ENCODE data around the gene MIER2.
"Not testable (repeated sequence)": the region's sequence is repeated elsewhere in the genome, so short reads cannot be mapped to it uniquely, and the experiment has no call there.

The MIER2 gene

DNA sequence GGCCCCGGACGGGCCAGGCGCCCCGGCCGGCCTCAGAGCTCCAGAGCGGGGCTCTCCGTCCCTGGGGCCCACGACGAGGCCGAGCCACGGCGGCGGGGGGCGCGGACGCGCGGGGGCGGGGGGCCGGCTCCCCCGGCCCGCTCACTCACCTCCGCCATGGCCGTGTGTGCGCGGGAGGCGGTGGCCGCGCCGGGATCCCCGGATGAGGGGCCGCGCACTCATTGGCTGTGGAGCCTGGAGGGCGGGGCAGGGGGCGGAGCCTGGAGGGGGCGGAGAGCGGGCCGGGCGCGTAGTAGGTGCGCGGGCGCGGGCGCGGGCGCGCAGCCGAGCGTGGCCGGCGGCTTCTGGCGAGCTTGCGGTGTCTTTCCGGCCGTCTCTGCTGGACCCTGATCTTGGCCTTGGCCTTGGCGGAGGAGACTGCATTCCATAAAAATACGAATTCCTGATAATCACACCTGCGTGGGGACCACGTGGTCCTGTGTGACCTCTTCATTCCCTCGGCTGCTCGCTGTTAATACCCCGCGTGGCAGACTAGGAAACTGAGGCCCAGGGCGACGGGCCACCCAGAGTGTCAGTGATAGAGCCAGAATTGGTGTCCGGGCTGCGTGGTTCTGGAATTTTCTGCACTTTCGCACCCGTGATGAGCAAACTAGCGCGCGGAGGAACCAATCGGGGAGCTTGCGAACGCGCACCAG lies at the start of gene MIER2:
Gene MIER2, minus strand, starts transcription at position 172 of the 695 bp plus-strand sequence. Its CDS starts 14 bp downstream, at position 158.
- DNase-seq (ENCODE audit: low read depth in 3 of 3), result peak; percentile 79 to 86 (median 84)

GRCh38 chr19:393560-393959 lies 49.0 kb upstream of the MIER2 start:
- not testable (repeated sequence) for DNase-seq (ENCODE audit: low read depth in 3 of 3)

DNA sequence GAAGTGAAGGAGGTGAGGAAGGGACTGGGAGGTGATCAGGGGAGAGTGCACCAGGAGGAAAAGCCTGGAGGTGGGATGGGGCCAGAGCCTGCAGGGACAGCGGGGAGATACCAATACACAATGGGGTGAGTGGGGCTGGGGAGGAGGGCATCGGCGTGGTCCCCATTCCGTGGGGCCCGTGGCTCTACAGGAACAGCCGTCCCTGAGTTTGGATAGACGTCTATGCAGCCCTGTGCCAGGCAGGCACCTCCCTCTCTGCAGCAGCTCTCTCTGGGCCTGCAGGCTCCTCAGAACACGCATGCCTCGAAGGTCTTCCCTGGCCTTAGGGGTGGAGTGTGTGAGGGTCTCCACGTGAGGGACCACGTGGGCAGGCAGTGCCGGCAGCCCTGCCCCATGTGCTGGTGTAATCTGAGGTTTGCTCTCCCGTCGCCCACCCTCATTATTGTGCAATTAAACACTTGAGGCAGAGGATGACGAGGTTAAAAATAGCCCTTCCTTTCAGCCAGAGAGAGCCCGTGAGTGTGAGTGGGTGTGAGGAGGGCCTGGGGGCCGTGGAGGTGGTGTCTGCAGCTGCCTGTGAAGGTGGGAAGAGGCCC lies 47.9 kb upstream of the MIER2 start:
- DNase-seq (ENCODE audit: low read depth in 3 of 3), result no peak

GRCh38 chr19:391726-392374 lies 47.3 kb upstream of the MIER2 start:
- DNase-seq (ENCODE audit: low read depth in 3 of 3), result no peak

GRCh38 chr19:391207-391557 lies 46.6 kb upstream of the MIER2 start:
- no peak for DNase-seq (ENCODE audit: low read depth in 3 of 3)

- DNase-seq (ENCODE audit: low read depth in 3 of 3), result no peak
Measured at GRCh38 chr19:390386-391206, 46.0 kb upstream of the MIER2 start.

DNA sequence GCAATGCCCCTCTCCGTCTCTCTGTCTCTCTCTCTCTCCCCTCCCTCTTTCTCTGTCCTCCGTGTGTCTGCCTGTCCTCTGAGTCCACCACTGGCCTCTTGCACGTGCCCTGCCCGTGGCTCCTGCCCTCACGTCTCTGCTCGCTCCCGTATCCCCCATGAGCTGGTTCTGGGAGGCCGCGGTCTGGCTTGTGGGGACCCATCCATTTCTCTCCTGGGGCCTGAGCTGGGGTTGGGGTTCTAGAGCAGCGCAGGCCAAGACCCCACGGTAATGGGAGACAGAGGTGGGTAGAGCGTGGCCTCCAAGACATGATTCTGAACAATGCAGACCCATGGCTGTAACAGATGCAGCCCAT lies 45.3 kb upstream of the MIER2 start:
- DNase-seq (ENCODE audit: low read depth in 3 of 3), result no peak

GRCh38 chr19:389255-389934 lies 44.8 kb upstream of the MIER2 start:
- DNase-seq (ENCODE audit: low read depth in 3 of 3), result no peak

DNA sequence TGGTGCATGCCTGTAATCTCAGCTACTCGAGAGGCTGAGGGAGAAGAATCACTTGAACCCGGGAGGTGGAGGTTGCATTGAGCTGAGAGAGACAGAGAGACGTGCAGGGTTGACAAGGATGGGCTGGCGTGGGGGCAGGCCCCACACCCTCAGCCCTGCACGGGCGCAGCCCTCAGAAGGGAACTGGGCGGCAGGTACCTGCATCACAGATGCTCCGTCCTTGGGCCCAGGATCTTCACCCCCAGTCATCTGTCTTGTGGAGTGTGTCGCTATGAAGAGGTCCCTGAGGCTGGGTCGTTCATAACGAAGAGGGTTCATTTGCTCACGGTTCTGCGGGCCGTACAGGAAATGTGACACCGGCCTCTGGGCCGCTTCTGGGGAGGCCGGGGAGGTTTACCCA lies 44.1 kb upstream of the MIER2 start:
- DNase-seq (ENCODE audit: low read depth in 3 of 3), result no peak

DNA sequence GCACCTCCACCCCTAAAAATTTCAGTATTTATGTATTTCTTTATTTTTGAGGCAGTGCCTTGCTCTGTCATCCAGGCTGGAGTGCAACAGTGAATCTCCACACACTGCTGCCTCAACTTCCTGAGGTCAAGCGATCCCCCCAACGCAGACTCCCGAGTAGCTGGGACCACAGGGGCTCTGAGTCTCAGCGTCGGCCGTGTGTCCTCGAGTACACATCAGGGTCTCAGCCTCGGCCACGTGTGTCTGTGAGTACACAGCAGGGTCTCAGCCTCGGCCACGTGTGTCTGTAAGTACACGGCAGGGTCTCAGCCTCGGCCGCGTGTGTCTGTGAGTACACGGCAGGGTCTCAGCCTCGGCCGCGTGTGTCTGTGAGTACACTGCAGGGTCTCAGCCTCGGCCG lies 43.2 kb upstream of the MIER2 start:
- no peak for DNase-seq (ENCODE audit: low read depth in 3 of 3)

DNA sequence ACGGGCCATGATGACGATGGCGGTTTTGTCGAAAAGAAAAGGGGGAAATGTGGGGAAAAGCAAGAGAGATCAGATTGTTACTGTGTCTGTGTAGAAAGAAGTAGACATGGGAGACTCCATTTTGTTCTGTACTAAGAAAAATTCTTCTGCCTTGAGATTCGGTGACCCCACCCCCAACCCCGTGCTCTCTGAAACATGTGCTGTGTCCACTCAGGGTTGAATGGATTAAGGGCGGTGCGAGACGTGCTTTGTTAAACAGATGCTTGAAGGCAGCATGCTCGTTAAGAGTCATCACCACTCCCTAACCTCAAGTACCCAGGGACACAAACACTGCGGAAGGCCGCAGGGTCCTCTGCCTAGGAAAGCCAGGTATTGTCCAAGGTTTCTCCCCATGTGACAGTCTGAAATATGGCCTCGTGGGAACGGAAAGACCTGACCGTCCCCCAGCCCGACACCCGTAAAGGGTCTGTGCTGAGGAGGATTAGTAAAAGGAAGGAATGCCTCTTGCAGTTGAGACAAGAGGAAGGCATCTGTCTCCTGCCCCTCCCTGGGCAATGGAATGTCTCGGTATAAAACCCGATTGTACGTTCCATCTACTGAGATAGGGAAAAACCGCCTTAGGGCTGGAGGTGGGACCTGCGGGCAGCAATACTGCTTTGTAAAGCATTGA lies 42.2 kb upstream of the MIER2 start:
- not testable (repeated sequence) for DNase-seq (ENCODE audit: low read depth in 3 of 3)

DNA sequence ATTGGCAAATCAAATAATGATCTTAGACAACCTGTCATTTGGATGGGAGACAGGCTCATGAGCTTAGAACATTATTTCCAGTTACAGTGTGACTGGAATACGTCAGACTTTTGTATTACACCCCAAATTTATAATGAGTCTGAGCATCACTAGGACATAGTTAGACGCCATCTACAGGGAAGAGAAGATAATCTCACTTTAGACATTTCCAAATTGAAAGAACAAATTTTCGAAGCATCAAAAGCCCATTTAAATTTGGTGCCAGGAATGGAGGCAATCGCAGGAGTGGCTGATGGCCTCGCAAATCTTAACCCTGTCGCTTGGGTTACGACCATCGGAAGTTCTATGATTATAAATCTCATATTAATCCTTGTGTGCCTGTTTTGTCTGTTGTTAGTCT lies 41.6 kb upstream of the MIER2 start:
- DNase-seq (ENCODE audit: low read depth in 3 of 3), result not testable (repeated sequence)

DNA sequence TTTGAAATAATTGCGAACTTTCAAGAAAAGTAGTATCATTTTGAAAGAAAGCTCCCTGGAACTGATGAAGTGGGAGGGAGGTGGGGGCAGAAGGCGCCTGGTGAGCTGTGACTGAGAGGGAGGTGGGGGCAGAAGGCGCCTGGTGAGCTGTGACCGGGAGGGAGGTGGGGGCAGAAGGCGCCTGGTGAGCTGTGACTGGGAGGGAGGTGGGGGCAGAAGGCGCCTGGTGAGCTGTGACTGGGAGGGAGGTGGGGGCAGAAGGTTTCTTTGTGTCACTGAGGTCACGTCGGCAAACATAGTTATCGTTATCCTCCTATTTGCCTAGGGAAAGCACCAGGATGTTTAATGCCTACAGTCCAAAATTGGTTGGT lies 40.2 kb upstream of the MIER2 start:
- DNase-seq (ENCODE audit: low read depth in 3 of 3), result no peak

- DNase-seq (ENCODE audit: low read depth in 3 of 3), result no peak
Measured at GRCh38 chr19:383922-384798, 39.6 kb upstream of the MIER2 start.

GRCh38 chr19:383040-383439 lies 38.4 kb upstream of the MIER2 start:
- no peak for DNase-seq (ENCODE audit: low read depth in 3 of 3)

DNA sequence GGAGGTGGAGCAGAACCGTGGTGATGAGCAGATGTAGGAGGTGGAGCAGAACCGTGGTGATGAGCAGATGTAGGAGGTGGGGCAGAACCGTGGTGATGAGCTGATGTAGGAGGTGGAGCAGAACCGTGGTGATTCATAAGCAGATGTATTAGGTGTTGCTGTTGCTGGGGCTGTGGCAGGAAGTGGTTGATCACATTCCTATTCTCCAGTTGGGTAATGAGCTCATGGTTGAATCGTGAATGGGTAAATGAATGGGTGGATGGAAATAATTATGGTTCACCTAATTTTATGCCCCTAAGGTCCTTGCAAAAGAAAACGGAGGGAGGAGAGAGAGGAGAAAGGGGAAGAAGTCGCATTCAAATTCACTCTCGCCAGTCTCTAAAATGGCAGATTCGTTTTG lies 38.0 kb upstream of the MIER2 start:
- DNase-seq (ENCODE audit: low read depth in 3 of 3), result peak in 1 of 3 donors; percentile 49

- DNase-seq (ENCODE audit: low read depth in 3 of 3), result peak in 1 of 3 donors; percentile 33
Measured at GRCh38 chr19:381901-382300, 37.3 kb upstream of the MIER2 start.

- DNase-seq (ENCODE audit: low read depth in 3 of 3), result not testable (repeated sequence)
Measured at GRCh38 chr19:380618-381219, 36.1 kb upstream of the MIER2 start.

GRCh38 chr19:379796-380195 lies 35.2 kb upstream of the MIER2 start:
- DNase-seq (ENCODE audit: low read depth in 3 of 3), result no peak

DNA sequence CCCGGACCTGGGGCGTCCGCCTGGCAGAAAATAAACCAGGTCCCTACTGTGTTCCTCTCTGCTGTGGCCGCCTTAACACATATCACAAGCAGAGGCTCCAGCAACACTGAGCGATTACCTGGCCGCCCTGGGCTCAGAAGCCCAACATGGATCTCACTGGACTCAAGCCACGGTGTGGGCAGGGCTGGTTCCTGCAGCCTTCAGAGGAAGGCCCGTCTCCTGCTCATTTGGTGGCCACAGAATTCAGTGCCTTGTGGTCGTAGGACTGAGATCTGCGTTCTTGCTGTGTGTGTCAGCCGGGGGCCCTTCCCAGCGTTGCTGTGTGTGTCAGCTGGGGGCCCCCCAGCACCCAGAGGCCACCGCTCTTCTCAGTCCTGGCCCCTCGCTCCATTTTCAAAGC lies 34.1 kb upstream of the MIER2 start:
- no peak for DNase-seq (ENCODE audit: low read depth in 3 of 3)
